ENCODE measurements around the gene ABL2.

DNA sequence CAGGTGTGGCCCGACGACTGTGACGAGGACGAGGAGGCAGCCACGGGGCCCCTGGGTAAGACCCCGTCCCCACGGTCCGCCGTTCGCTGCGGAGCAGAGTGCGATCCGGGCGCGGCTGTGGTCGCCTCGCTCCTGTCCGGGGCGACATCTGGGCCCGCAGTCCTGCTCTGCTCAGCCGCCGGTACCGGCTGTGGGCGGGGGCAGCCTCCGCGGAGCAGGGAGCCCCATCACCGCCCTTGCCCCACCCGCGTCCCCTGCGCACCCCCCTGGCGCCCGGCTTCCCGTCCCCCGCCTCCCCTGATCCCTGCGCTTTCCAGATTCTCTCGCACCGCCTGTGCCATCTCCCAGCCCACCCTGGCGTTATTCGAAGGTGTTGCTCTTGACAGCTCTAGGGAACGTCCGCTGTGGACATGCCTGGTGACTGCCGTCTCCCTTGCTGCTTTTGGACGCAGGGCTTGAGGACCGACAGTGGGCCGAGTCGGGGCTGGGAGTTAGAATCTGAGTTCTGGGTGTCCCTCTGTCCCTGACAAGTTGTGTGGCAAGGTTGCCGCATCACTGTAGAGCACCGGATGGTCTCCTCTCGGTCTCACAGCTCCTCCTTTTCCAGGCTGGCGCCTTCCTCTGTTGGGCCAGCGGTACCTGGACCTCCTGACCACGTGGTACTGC, 147.0 kb downstream of the ABL2 start:
- TF ChIP-seq EZH2 (IDR thresholded peaks at IDR 0.05; ENCODE audit: borderline replicate concordance, insufficient read depth, low read depth, low read length, poor library complexity, severe bottlenecking): no peak
- TF ChIP-seq, protein P1, sequence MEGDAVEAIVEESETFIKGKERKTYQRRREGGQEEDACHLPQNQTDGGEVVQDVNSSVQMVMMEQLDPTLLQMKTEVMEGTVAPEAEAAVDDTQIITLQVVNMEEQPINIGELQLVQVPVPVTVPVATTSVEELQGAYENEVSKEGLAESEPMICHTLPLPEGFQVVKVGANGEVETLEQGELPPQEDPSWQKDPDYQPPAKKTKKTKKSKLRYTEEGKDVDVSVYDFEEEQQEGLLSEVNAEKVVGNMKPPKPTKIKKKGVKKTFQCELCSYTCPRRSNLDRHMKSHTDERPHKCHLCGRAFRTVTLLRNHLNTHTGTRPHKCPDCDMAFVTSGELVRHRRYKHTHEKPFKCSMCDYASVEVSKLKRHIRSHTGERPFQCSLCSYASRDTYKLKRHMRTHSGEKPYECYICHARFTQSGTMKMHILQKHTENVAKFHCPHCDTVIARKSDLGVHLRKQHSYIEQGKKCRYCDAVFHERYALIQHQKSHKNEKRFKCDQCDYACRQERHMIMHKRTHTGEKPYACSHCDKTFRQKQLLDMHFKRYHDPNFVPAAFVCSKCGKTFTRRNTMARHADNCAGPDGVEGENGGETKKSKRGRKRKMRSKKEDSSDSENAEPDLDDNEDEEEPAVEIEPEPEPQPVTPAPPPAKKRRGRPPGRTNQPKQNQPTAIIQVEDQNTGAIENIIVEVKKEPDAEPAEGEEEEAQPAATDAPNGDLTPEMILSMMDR (IDR thresholded peaks at IDR 0.05): no peak

All from B cell (primary cell).